HepG2 (cell line): ENCODE data around the gene GRIN2C. TPM values are rescaled to one million over a fixed set of nuclear protein-coding genes. Genes with fewer than 3 reads are reported as not detected.

ENCODE experiments used
- ARNT2 ChIP-seq: sonication (generic); formaldehyde crosslinking; IDR thresholded peaks from 2 replicates; pipeline ENCODE4 v1.8.0; 2022; ENCODE audit warnings: mild to moderate bottlenecking, low read depth, missing genetic modification reagents, moderate library complexity
- BRD4 ChIP-seq: sonication (generic); formaldehyde crosslinking; IDR thresholded peaks from 2 replicates; pipeline ENCODE4 v1.4.0; 2020; ENCODE audit warnings: missing genetic modification reagents
- FOXC1 ChIP-seq: sonication (generic); formaldehyde crosslinking; IDR thresholded peaks from 2 replicates; pipeline ENCODE4 v1.8.0; 2022; ENCODE audit warnings: mild to moderate bottlenecking, missing genetic modification reagents, borderline replicate concordance
- HOXA9 ChIP-seq: sonication (generic); formaldehyde crosslinking; IDR thresholded peaks from 2 replicates; pipeline ENCODE4 v1.8.1; 2022; ENCODE audit warnings: missing genetic modification reagents, mild to moderate bottlenecking, moderate library complexity, borderline replicate concordance
- NCOA2 ChIP-seq: sonication (generic); formaldehyde crosslinking; IDR thresholded peaks from 2 replicates; pipeline ENCODE4 v1.8.0; 2022; ENCODE audit warnings: inconsistent platforms
- NPAS2 ChIP-seq: sonication (generic); formaldehyde crosslinking; IDR thresholded peaks from 2 replicates; pipeline ENCODE4 v1.8.0; 2022; ENCODE audit warnings: mild to moderate bottlenecking, missing genetic modification reagents, borderline replicate concordance
- TARDBP ChIP-seq: sonication (generic); formaldehyde crosslinking; IDR thresholded peaks from 2 replicates; pipeline ENCODE4 v1.8.0; 2022; ENCODE audit warnings: mild to moderate bottlenecking, missing genetic modification reagents
- TOPORS ChIP-seq: sonication (generic); formaldehyde crosslinking; IDR thresholded peaks from 2 replicates; pipeline ENCODE4 v1.8.0; 2023; ENCODE audit warnings: mild to moderate bottlenecking, missing genetic modification reagents
- TP53 ChIP-seq: sonication (generic); formaldehyde crosslinking; conservative IDR thresholded peaks from 2 replicates; pipeline ENCODE4 v1.4.0; 2020; ENCODE audit warnings: missing genetic modification reagents
- ZNF768 ChIP-seq: sonication (generic); formaldehyde crosslinking; IDR thresholded peaks from 2 replicates; pipeline ENCODE4 v1.4.0; 2020; ENCODE audit warnings: missing genetic modification reagents
- polyA plus RNA-seq, 8 experiments: library from polyadenylated mRNA; depleted of rRNA in 3 of 8; stranded (reverse) in 7 of 8; unstranded in 1 of 8; fragments of >200 nt; fragmentation: Illumina TruSeq in 4 of 8; extraction: Trizol in 4 of 8; gene quantifications; 2 replicates each; pipeline versions ENCODE4 v1.2.1 to v1.2.3, GENCODE V29; 2011 to 2016; ENCODE audit warnings: low read depth in 4 of 8, missing spikeins in 1 of 8, mixed read lengths in 1 of 8; ENCODE audit not compliant: insufficient read depth in 1 of 8
- total RNA-seq, 5 experiments: library from RNA; depleted of rRNA; stranded (reverse); fragments of >200 nt; fragmentation: Illumina TruSeq; extraction: Trizol; gene quantifications; 2 replicates each; pipeline ENCODE4 v1.2.3, GENCODE V29; 2016; ENCODE audit warnings: low read depth in 1 of 5
- TF ChIP-seq, protein P1 (sequence below): sonication (generic); formaldehyde crosslinking; IDR thresholded peaks from 2 replicates; pipeline ENCODE4 v1.5.0; 2020; ENCODE audit warnings: mild to moderate bottlenecking, missing genetic modification reagents, borderline replicate concordance
- TF ChIP-seq, protein P2 (sequence below): sonication (generic); formaldehyde crosslinking; conservative IDR thresholded peaks from 2 replicates; pipeline ENCODE4 v1.4.0; 2020; ENCODE audit warnings: missing genetic modification reagents
- TF ChIP-seq, protein P3 (sequence below): IDR thresholded peaks from 2 replicates; pipeline ENCODE4 v1.6.1; 2016; ENCODE audit warnings: missing biosample characterization, missing genetic modification reagents, low read depth
- TF ChIP-seq, protein P4 (sequence below): sonication (generic); formaldehyde crosslinking; IDR thresholded peaks from 2 replicates; pipeline ENCODE4 v1.8.0; 2022; ENCODE audit warnings: mild to moderate bottlenecking, missing genetic modification reagents

Gene GRIN2C
- total and polyA plus RNA-seq, 2 of the 13 experiments (the other 11 are each of a cell fraction or from before 2014, with no cell fraction given) = 0.03 to 0.11 TPM

DNA sequence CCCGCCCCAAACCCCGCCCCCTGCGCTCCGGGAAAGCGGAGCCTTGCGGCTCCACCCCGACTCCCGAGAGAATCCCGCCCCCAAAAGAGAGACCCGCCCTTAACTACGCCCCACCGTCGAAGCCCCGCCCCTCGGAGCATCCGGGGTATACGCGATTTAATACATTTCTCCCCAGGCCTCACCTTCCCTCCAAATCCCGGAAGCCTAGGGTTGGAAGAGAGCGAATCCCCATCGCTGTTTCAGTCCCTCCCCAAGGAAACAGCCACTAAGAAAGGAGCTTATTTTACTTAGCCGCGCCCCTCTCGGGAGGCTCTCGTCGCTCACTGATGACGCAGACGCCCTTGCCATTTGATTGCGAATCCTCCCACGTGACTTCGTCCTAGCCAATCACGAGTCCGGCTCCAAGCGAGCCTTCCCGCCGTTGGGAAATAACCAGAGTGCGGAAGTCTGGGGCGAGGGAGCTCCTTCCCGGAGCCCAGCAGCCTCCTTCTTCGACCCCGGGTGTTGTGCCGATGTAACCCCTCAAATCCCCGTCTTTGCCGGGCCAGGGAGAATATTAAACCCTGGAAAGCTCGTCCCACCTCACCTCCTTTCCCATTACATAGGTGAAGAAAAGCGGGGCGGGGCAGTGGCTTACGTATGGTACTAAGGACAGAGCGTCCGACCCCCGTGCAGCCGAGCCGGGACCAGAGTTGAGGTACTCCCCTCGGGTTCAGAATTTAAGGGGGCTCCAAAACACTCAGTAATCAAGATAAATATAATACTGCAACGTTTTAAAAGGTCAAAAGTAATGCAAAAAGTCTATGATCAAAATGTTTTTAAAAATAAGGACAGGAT is 13.6 kb upstream of the GRIN2C start (continued):
- TF ChIP-seq, protein P1, sequence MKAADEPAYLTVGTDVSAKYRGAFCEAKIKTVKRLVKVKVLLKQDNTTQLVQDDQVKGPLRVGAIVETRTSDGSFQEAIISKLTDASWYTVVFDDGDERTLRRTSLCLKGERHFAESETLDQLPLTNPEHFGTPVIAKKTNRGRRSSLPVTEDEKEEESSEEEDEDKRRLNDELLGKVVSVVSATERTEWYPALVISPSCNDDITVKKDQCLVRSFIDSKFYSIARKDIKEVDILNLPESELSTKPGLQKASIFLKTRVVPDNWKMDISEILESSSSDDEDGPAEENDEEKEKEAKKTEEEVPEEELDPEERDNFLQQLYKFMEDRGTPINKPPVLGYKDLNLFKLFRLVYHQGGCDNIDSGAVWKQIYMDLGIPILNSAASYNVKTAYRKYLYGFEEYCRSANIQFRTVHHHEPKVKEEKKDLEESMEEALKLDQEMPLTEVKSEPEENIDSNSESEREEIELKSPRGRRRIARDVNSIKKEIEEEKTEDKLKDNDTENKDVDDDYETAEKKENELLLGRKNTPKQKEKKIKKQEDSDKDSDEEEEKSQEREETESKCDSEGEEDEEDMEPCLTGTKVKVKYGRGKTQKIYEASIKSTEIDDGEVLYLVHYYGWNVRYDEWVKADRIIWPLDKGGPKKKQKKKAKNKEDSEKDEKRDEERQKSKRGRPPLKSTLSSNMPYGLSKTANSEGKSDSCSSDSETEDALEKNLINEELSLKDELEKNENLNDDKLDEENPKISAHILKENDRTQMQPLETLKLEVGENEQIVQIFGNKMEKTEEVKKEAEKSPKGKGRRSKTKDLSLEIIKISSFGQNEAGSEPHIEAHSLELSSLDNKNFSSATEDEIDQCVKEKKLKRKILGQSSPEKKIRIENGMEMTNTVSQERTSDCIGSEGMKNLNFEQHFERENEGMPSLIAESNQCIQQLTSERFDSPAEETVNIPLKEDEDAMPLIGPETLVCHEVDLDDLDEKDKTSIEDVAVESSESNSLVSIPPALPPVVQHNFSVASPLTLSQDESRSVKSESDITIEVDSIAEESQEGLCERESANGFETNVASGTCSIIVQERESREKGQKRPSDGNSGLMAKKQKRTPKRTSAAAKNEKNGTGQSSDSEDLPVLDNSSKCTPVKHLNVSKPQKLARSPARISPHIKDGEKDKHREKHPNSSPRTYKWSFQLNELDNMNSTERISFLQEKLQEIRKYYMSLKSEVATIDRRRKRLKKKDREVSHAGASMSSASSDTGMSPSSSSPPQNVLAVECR = peak; percentile 88; the same call in 1 of the 2 replicates
- no peak for TF ChIP-seq TOPORS
- TF ChIP-seq BRD4 (CRISPR knock-in tag) = no peak
- no peak; the same call in 1 of the 2 replicates for TF ChIP-seq FOXC1
- TF ChIP-seq TP53 (CRISPR knock-in tag) = no peak; the same call in 1 of the 2 replicates
- peak; percentile 36; the same call in 1 of the 2 replicates for TF ChIP-seq NCOA2 (CRISPR knock-in tag)
- TF ChIP-seq, protein P2, sequence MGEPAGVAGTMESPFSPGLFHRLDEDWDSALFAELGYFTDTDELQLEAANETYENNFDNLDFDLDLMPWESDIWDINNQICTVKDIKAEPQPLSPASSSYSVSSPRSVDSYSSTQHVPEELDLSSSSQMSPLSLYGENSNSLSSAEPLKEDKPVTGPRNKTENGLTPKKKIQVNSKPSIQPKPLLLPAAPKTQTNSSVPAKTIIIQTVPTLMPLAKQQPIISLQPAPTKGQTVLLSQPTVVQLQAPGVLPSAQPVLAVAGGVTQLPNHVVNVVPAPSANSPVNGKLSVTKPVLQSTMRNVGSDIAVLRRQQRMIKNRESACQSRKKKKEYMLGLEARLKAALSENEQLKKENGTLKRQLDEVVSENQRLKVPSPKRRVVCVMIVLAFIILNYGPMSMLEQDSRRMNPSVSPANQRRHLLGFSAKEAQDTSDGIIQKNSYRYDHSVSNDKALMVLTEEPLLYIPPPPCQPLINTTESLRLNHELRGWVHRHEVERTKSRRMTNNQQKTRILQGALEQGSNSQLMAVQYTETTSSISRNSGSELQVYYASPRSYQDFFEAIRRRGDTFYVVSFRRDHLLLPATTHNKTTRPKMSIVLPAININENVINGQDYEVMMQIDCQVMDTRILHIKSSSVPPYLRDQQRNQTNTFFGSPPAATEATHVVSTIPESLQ (CRISPR knock-in tag) = no peak
- peak; percentile 66; the same call in 1 of the 2 replicates for TF ChIP-seq TARDBP
- TF ChIP-seq, protein P3, sequence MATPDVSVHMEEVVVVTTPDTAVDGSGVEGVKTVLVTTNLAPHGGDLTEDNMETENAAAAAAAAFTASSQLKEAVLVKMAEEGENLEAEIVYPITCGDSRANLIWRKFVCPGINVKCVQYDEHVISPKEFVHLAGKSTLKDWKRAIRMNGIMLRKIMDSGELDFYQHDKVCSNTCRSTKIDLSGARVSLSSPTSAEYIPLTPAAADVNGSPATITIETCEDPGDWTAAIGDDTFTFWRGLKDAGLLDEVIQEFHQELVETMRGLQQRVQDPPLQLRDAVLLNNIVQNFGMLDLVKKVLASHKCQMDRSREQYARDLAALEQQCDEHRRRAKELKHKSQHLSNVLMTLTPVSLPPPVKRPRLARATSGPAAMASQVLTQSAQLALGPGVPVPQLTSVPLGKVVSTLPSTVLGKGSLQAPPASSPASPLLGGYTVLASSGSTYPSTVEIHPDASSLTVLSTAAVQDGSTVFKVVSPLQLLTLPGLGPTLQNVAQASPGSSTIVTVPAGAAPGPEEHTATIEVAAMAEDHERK (CRISPR knock-in tag) = 0 out of 2 replicates have a peak, but pooled peaks have one; percentile 38
- TF ChIP-seq ZNF768 (CRISPR knock-in tag) = peak; percentile 34; the same call in 1 of the 2 replicates
- TF ChIP-seq NPAS2 (CRISPR knock-in tag) = no peak
- TF ChIP-seq ARNT2 (CRISPR knock-in tag) = peak; percentile 78; the same call in 1 of the 2 replicates
- no peak for TF ChIP-seq HOXA9 (CRISPR knock-in tag)
- TF ChIP-seq, protein P4, sequence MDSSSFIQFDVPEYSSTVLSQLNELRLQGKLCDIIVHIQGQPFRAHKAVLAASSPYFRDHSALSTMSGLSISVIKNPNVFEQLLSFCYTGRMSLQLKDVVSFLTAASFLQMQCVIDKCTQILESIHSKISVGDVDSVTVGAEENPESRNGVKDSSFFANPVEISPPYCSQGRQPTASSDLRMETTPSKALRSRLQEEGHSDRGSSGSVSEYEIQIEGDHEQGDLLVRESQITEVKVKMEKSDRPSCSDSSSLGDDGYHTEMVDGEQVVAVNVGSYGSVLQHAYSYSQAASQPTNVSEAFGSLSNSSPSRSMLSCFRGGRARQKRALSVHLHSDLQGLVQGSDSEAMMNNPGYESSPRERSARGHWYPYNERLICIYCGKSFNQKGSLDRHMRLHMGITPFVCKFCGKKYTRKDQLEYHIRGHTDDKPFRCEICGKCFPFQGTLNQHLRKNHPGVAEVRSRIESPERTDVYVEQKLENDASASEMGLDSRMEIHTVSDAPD (CRISPR knock-in tag) = no peak
